Retinal pigment epithelial cell (primary cell): ENCODE results near the gene SPG7.

ENCODE experiments used
- DNase-seq: peaks from one replicate; pipeline ENCODE4 v3.0.0-alpha.2; 2010; ENCODE audit warnings: low read depth
- H3K4me3 ChIP-seq: 2 replicates; pipeline ENCODE4 v1.5.1; 2011; ENCODE audit warnings: mild to moderate bottlenecking, low read length, control low read depth, moderate library complexity
- CTCF ChIP-seq: conservative IDR thresholded peaks from 2 replicates; pipeline ENCODE4 v1.5.1; 2011; ENCODE audit warnings: low read depth, low read length, control low read depth, inconsistent platforms

The SPG7 gene

GRCh38 chr16:89589241-89589926, 81.2 kb downstream of the SPG7 start:
- TF ChIP-seq CTCF = no peak
- DNase-seq = no peak
- H3K4me3 ChIP-seq = no peak overlapping the region

- H3K4me3 ChIP-seq = no peak overlapping the region
- TF ChIP-seq CTCF = no peak
- DNase-seq = no peak
Measured at GRCh38 chr16:89593841-89594240, 85.6 kb downstream of the SPG7 start.

- TF ChIP-seq CTCF = no peak
- H3K4me3 ChIP-seq = no peak overlapping the region
- no peak for DNase-seq
Measured at GRCh38 chr16:89595330-89596060, 87.3 kb downstream of the SPG7 start.

- DNase-seq = no peak
- TF ChIP-seq CTCF = no peak
- no peak overlapping the region for H3K4me3 ChIP-seq
Measured at GRCh38 chr16:89596061-89596689, 88.0 kb downstream of the SPG7 start.

- no peak for TF ChIP-seq CTCF
- H3K4me3 ChIP-seq = no peak overlapping the region
- no peak for DNase-seq
Measured at GRCh38 chr16:89596957-89597649, 88.9 kb downstream of the SPG7 start.

- peak; percentile 24 for DNase-seq
- no peak for TF ChIP-seq CTCF
- no peak overlapping the region for H3K4me3 ChIP-seq
Measured at GRCh38 chr16:89598199-89598598, 90.0 kb downstream of the SPG7 start.
